Measurements from ENCODE around the gene C1orf74. TPM values are rescaled to one million over a fixed set of nuclear protein-coding genes. Genes with fewer than 3 reads are reported as not detected.
A peak's percentile ranks its signal among the peaks of the same experiment; 100 is the strongest.

C1orf74 gene
- total and polyA plus RNA-seq, 2 experiments from 2014 or later = 1.4 to 2.3 TPM

DNA sequence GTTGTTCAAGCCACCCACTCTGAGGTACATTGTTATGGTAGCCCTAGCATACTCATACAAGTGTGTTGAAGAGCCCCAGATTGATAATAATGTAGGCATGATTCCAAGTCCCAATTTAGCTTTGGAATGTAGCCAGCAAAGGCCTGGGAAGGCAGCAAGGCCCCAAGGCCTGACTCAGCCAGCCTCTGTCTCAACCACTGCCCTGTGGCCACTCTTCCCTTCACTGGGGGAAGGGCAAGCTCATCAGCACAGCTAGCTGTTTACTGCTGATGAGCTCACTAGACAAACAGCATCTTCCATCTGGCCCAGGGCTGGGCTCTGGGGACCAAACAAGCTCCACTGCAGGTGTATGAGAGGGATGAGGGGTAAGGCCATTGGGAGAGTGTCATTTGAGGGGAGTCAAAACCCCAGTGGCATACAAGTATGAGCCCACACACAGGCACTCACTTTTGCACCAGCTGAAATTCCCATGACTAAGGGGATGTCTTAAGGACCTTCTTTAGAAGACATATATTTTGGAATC is 23.8 kb upstream of the C1orf74 start:
- no peak overlapping the region for H3K9ac ChIP-seq
- no peak overlapping the region for H2AFZ ChIP-seq
- H3F3A ChIP-seq (ENCODE audit: insufficient read depth) = peaks cover 18% of the 10 kb centered on the region
- H3K36me3 ChIP-seq (ENCODE audit: low read depth) = no peaks in the 10 kb centered on the region
- H3K27ac ChIP-seq = peak overlapping the region; percentile 39; the same call in 1 of the 2 replicates
- H3K4me3 ChIP-seq = no peak overlapping the region
- no peaks in the 10 kb centered on the region for H3K27me3 ChIP-seq (replicated peaks; ENCODE audit: insufficient read depth)
- no peaks in the 10 kb centered on the region for H3K79me2 ChIP-seq (ENCODE audit: insufficient read depth)
- no peaks in the 10 kb centered on the region for H3K9me3 ChIP-seq (ENCODE audit: low read depth)
- peak overlapping the region; percentile 27 for H3K4me2 ChIP-seq (ENCODE audit: unreplicated experiment)
- in situ Hi-C loops (cut with MboI) = no loop called here
- no peak for TF ChIP-seq EZH2phosphoT487 (IDR thresholded peaks at IDR 0.05; ENCODE audit: insufficient read depth, low read depth)
- TF ChIP-seq EZH2 (IDR thresholded peaks at IDR 0.05; ENCODE audit: insufficient read depth, poor library complexity, severe bottlenecking) = no peak
- H3K4me1 ChIP-seq (ENCODE audit: insufficient read depth) = peaks cover 18% of the 10 kb centered on the region
- peak; percentile 97 for DNase-seq
- no peaks in the 10 kb centered on the region for H3K9me2 ChIP-seq (ENCODE audit: insufficient read depth)
- no peaks in the 10 kb centered on the region for H4K20me1 ChIP-seq (ENCODE audit: insufficient read depth)

- Histone ChIP-seq H3K4me1 (ENCODE audit: insufficient read depth) (peaks cover 18% of the 10 kb centered on the region), H3K9ac (no peak overlapping the region), H3K4me3 (no peak overlapping the region), H3K27ac (peak overlapping the region; percentile 39), H3K4me2 (ENCODE audit: unreplicated experiment) (peak overlapping the region; percentile 27), H3K9me3 (ENCODE audit: low read depth) (no peaks in the 10 kb centered on the region), H3K9me2 (ENCODE audit: insufficient read depth) (no peaks in the 10 kb centered on the region), H3K36me3 (ENCODE audit: low read depth) (no peaks in the 10 kb centered on the region), H2AFZ (no peak overlapping the region), H4K20me1 (ENCODE audit: insufficient read depth) (no peaks in the 10 kb centered on the region), H3K79me2 (ENCODE audit: insufficient read depth) (no peaks in the 10 kb centered on the region), H3K27me3 (replicated peaks; ENCODE audit: insufficient read depth) (no peaks in the 10 kb centered on the region), H3F3A (ENCODE audit: insufficient read depth) (peaks cover 18% of the 10 kb centered on the region)
- TF ChIP-seq EZH2phosphoT487 (IDR thresholded peaks at IDR 0.05; ENCODE audit: insufficient read depth, low read depth) = no peak
- no peak for TF ChIP-seq EZH2 (IDR thresholded peaks at IDR 0.05; ENCODE audit: insufficient read depth, poor library complexity, severe bottlenecking)
- in situ Hi-C loops (cut with MboI) = no loop called here
- no peak for DNase-seq
- WGBS, 2 experiments (ENCODE audit: low coverage in 1 of 2, low lambda C conversion rate in 2 of 2, missing lambda C conversion rate in 2 of 2) = 93 to 98% methylated on average over 4 of the region's 4 CpGs
Observed at GRCh38 chr1:209807509-209807908, 23.1 kb upstream of the C1orf74 start.

GRCh38 chr1:209805875-209806760 is 21.8 kb upstream of the C1orf74 start, which contains the start of gene IRF6:
Gene IRF6, minus strand, starts transcription at chr1:209806142. Its CDS starts 4,729 bp downstream, at chr1:209801413.
- Histone ChIP-seq H3F3A (ENCODE audit: insufficient read depth) (peaks cover 18% of the 10 kb centered on the region), H2AFZ (peak within 1 kb of the TSS; percentile 80), H4K20me1 (ENCODE audit: insufficient read depth) (no peaks in the 10 kb centered on the region), H3K27me3 (replicated peaks; ENCODE audit: insufficient read depth) (no peaks in the 10 kb centered on the region), H3K4me1 (ENCODE audit: insufficient read depth) (peaks cover 25% of the 10 kb centered on the region), H3K4me2 (ENCODE audit: unreplicated experiment) (peak within 1 kb of the TSS; percentile 62), H3K36me3 (ENCODE audit: low read depth) (no peaks in the 10 kb centered on the region), H3K79me2 (ENCODE audit: insufficient read depth) (no peaks in the 10 kb centered on the region), H3K9me2 (ENCODE audit: insufficient read depth) (no peaks in the 10 kb centered on the region), H3K4me3 (peak within 1 kb of the TSS; percentile 64), H3K9me3 (ENCODE audit: low read depth) (no peaks in the 10 kb centered on the region), H3K9ac (peak within 1 kb of the TSS; percentile 62), H3K27ac (peak within 1 kb of the TSS; percentile 45)
- in situ Hi-C loops (cut with MboI) = no loop called here
- 8 to 9% methylated on average over 46 of the region's 46 CpGs for WGBS, 2 experiments (ENCODE audit: low coverage in 1 of 2, low lambda C conversion rate in 2 of 2, missing lambda C conversion rate in 2 of 2)
- TF ChIP-seq EZH2 (IDR thresholded peaks at IDR 0.05; ENCODE audit: insufficient read depth, poor library complexity, severe bottlenecking) (no peak), EZH2phosphoT487 (IDR thresholded peaks at IDR 0.05; ENCODE audit: insufficient read depth, low read depth) (no peak)
- peak; percentile 78 for DNase-seq

DNA sequence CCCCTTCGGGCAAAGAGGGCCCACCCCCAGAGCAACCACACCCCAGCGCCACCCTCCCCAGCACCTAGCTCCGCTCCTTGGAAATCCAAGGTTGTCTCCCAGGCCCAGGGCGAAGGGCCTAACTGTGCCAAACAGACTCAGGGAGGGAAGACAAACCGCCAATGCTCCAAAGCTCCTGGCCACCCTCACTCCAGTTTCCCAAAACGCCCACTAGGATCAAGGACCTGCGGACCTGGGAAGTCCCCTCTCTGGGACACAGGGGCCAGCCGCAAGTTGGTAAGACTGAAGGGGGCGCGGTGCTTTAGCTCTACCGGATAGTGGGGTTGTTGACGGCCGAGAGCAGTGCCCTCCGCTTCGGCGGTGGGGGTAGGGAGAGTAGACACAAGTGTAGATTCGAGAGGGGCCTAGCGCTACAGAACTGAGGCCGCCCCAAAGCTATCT is 21.0 kb upstream of the C1orf74 start:
- H3K79me2 ChIP-seq (ENCODE audit: insufficient read depth) = no peaks in the 10 kb centered on the region
- TF ChIP-seq EZH2 (IDR thresholded peaks at IDR 0.05; ENCODE audit: insufficient read depth, poor library complexity, severe bottlenecking) (no peak), EZH2phosphoT487 (IDR thresholded peaks at IDR 0.05; ENCODE audit: insufficient read depth, low read depth) (no peak)
- WGBS, 2 experiments (ENCODE audit: low coverage in 1 of 2, low lambda C conversion rate in 2 of 2, missing lambda C conversion rate in 2 of 2) = 28 to 37% methylated on average over 18 to 19 of the region's 19 CpGs
- peaks cover 26% of the 10 kb centered on the region for H3K4me1 ChIP-seq (ENCODE audit: insufficient read depth)
- H2AFZ ChIP-seq = peak overlapping the region; percentile 80
- no peaks in the 10 kb centered on the region for H3K27me3 ChIP-seq (replicated peaks; ENCODE audit: insufficient read depth)
- no peaks in the 10 kb centered on the region for H3K9me3 ChIP-seq (ENCODE audit: low read depth)
- H4K20me1 ChIP-seq (ENCODE audit: insufficient read depth) = no peaks in the 10 kb centered on the region
- peaks cover 18% of the 10 kb centered on the region for H3F3A ChIP-seq (ENCODE audit: insufficient read depth)
- H3K9me2 ChIP-seq (ENCODE audit: insufficient read depth) = no peaks in the 10 kb centered on the region
- H3K4me2 ChIP-seq (ENCODE audit: unreplicated experiment) = peak overlapping the region; percentile 62
- H3K27ac ChIP-seq = no peak overlapping the region
- no peak overlapping the region for H3K9ac ChIP-seq
- no peak for DNase-seq
- in situ Hi-C loops (cut with MboI) = no loop called here
- no peaks in the 10 kb centered on the region for H3K36me3 ChIP-seq (ENCODE audit: low read depth)
- H3K4me3 ChIP-seq = peak overlapping the region; percentile 64; the same call in 1 of the 2 replicates
